Activated T-helper 1 cell treated with anti-CD3 and anti-CD28 coated beads, Interleukin-2, amount 50 U/mL, for 16 hours (primary cell): ENCODE results near the gene MYO16.

Experiments used
- DNase-seq, 2 donors: peaks; one replicate each; pipeline ENCODE4 v3.0.0-alpha.2; 2020; ENCODE audit warnings: low read depth in 1 of 2, low spot score in 1 of 2

Gene MYO16

DNA sequence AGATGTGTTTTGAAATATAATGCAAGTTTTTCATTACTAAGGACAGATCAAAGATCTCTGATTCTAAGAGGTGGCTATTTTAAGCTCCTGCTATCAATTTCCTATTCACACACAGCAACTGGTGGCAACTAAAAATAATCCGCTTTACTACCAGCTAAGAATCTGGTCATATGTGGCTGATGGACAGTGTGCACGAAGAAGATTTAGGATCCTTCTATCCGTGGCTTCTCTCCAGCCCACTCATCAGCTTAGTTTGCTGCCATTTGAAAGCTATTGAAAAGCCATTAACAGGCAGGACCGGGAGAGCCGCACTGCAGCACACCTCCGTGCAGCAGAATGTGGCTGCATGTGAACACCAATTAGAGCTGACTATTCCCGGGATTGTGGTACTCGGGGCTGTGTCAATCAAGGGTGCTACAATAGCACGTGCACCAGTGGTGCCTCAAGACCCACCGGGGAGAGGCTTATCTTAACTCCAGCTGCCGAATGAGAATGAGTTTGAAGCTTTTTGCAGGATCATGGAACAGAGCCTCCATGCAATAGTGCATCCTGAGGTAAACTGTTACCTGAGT is at the start of gene MYO16:
TSS of gene MYO16 (plus strand) at position 431 of the 572 bp plus-strand sequence. CDS start 234 bp downstream, outside the sequence.
- DNase-seq: no peak

DNA sequence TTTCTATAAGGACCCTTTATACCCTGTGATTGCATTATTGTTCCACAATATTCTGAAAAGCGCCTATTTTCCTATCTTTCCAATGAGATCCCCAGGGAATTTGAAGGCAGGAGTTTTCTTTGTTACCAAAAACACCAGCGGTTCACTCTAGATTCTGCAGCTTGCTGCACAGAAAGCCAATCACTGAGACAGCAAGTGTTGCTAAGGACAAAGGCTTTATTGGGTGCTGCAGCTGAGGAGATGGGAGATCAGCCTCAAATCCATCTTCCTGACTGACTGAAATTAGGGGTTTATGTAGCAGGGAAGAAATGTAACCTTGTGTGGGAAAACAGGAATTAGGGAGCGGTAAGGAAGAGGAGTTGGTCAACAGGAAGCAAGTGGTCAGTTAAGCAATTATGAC is 42.6 kb upstream of the MYO16 start:
- no peak for DNase-seq

DNA sequence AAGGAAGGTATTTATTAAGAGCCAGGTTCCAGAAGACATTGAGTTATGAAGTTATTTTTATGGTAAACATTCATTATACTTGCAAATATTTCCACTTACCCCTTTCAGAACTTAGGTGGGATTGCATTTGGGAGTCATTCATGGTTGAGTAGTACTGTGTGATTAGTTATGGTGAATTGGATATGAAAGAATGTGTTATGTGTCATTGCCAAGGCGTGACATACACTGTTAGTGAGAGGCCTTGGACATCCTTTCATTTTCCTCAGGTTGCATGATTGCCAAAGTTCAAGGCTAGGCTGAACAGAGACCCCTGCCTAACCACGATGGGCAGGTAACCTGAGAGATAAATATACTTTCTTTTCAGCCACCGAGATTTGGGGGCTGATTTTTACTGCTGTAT is 40.9 kb upstream of the MYO16 start:
- no peak for DNase-seq

DNA sequence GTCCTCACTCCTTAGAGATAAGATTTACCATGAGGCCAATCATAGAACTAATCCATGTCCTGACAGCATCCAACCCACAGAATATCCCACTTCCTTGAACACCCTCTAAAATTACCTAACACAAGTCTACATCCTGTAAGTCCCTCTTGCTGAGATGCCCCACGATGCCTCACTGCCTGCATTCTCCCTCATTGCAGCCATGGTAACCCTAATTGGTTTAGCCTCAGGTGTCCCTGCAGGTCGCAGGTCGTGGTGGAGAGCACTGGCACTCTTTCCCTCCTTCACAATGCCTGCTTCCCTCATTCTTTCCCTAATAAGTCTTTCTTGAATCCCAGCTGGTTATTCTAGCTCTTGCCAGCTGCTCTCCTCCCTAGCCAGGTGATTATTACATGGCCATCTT is 35.3 kb upstream of the MYO16 start:
- DNase-seq: no peak

DNA sequence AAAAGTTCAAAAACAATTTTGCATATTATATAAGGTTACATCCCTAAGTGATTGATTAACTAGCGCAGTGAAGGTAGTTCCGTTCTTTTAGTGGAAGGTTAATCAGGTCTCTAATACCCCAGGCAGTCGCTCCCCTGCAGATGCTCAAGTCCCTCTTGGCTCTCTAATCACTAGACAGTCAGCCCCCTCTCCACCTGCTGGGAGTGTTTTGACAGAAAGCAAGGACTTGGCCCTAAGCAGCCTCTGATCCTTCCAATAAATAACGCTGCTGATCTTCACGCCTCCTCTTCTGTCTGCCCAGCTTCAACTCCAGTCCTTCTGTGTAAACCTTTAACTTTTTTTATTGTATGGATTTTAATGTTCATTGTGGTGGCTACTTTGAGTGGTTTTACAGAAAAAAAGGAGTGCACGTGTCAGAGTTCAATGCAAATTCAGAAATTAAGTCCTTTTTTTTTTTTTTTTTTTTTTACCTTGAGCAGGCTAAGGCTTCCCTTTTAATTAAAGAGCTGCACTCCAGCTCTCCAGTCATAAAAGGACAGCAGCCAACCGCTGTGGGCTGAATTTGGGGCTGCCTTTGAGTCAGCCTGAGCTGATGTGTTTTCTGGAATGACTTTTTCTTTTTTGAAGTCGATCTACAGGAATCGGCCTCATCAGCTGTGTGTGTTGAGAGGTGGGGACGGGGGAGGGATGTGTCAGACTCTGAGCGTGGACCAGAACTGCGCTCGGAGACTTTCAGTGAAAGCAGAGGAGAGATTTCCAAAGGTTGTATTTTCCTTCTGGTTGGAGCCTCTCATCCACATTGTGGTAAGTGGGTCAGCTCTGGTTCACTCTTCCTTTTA is 33.8 kb upstream of the MYO16 start:
- no peak for DNase-seq

DNA sequence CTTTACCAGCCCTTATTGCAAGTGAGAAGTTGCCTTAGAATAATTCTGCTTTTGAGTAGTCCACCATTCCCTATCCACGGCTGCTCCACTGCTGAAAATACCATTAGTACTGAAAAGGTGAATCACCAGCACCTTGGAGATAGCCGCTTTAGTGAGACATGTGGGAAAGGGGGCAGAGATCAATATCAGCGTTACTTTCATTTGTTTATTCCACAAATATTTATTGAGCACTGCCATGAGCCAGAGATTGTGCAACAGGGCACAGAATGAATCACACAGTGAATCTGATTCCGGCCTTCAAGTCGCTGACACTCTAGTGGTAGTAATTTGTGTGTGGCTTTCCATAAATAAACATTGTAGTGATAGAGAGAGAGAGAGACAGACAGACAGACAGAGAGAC is 31.5 kb upstream of the MYO16 start:
- DNase-seq: no peak

DNA sequence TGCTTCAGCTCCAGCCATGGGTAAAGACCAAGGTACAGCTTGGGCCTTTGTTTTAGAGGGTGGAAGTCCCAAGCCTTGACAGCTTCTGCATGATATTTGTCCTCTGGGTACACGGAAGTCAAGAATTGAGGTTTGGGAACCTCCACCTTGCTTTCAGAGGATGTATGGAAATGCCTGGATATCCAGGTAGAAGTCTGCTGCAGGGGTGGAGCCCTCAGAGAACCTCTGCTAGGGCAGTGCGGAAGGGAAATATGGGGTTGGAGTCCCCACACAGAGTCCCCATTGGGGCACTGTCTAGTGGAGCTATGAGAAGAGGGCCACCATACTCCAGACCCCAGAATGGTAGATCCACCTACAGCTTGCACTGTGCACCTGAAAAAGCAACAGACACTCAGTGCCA is 23.0 kb upstream of the MYO16 start:
- DNase-seq: no peak

DNA sequence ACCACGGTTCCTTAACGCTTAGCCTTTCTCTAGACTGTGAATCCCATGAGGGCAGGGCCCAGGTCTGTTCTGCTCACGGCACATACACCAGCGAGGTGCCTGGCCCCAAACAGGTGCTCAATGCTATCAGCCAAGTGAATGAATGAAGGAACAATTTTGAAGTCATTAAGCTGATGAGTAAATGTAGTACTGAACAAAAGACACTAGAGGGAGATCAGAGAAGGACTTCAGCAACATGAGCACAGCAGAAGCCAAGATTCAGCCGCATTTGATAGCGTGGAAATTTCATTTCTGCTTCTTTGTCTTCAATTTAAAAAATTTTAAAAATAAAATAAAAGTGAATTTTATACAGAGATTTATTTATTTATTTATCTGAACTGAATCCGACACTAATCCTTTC is 20.1 kb upstream of the MYO16 start:
- no peak for DNase-seq

DNA sequence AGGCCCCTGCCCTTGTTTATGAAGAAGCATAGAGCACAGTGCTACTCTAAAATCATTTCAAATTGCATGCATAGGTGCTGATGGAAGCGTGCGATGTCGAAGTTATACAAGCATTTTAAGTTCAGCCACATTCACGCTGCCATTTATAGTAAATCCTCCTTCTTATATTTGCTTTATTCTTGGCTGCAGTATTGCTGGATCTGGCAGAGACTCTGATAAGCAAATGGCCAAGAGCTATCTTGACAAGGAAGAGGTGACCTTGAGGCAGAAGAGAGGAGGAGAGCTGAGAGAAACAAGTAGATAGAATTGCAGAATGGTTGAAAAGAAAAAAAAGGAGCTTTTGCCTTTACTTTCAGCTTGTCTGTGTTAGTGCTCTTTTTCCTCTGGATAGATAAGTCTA is 18.9 kb upstream of the MYO16 start:
- DNase-seq: no peak

DNA sequence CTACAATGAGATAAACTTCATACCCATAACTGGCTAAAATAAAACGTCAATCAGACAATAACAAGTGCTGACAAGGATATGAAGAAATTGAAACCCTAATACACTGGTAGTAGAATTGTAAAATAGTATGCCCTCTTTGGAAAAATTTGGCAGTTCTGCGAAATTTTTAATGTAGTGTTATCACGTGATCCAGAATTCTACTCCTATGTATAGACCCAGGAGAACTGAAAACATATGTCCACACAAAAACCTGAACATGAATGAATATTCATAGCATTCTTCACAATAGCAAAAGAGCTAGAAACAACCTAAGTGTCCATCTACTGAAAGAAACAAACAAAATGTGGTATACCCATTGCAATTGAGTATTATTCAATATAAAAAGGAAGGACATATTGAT is 14.2 kb upstream of the MYO16 start:
- no peak for DNase-seq

DNA sequence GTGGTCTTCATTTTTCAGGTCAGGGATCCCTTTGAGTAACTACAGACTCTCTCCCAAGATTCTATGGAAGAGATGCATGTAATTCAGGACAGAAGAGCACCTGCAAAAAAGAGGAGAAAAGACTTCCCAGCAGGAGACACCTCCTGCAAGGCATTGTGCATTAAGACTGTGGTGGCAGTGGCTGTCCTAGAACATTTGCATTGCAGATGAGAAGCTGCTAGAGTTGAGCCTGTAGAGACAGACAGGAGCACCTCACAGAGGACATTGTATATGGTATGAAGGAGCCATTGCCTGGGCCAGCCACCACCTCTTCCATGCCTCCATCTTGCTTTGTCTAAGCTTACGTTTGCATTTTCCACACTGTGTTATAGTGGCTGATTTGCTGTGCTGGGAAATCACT is 11.2 kb upstream of the MYO16 start:
- no peak for DNase-seq

DNA sequence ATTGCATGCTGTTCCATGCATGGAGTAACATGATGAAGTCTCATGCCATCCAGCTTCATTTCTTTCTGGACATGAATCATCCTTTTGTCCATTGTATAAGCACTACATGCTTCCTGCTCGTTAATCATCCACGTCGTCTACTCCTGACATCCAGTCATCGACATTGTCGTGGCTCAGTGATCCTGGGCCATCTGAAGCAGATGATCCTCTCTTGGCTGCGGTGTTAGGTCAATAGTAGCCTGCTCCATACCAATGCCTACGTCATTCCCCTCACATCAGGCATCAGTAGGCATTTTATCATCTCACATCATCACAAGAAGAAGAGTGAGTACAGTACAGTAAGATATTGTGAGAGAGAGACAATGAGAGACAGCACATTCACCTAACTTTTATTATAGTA is 7.9 kb upstream of the MYO16 start:
- no peak for DNase-seq

DNA sequence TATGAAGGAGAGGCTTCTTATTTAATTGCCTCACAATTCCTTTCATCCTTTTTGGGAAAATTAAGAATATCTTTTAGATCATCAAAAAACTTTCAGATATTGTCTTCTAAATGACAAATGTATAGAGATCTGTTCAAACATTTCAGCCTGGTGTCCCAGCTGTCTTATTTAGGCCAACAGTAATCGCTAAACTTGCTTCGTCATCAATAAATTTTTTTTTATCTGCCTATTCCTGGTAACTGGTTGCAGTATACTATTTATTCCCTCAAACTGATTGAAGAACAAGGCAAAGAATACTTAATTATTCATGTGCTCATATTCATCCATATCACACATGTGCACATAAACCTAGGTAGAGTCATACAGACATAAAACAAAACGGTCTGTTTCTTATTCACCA is 5.3 kb upstream of the MYO16 start:
- DNase-seq: no peak

DNA sequence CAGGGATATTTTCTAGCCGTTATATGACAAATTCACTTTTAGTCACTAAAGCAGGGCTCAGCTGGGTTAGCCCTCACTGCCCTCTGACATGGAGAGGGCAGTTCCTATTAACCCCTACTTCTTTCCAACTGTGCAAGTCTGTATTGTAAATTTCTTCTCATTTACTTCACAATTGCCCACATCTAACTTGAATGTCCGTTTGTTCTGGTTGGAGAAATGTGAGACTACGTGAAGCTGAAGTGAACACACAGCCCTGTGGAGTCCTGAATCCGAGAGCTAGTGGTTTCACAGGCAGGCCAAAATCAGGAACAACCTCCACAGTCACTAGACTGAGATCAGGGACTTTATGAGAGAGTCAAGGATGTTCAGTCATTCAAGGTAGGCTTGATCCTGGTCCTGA is 4.4 kb upstream of the MYO16 start:
- DNase-seq: no peak

DNA sequence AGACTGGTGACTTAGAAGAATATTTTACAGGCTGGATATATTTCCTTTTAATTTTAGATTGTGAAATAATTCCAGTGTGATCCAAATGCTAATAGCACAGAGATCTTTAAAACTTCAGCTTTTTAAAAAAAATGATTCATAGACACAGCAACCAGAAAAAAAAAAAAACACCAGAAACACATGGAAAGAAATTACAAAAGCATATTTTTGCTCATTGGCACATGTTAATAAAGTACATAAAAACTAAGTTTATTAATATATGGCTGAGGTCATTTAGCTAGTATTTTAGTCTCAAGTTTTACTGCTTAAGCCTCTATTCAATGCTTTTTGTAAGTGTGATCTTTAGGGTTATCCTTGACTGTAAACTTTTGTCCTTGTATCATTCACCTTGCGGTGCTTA is 577 bp downstream of the MYO16 start:
- no peak for DNase-seq

DNA sequence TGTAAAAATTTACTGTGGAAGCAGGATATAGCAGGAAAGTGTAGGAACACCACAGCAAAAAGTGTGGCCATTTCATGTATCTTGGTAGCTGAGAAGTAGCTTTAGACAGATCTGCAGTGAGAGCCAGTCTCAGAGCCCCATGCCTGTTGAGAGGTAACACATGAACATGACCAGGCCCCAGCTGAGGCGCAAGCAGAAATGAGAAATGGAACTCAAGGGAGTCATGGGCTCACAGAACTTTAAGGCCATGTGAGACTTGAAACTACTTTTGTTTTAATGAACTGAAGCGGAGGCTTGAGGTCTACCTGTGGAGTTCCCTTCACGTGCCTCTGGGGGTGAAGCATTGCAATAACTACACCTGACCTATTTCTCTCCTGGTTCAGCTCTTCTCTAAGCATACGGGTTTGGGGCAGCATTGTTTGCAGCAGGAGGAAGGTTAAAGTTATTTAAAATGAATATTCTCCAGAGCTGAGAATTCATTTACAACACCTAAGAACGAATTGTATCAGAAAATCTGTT is 3.3 kb downstream of the MYO16 start:
- DNase-seq: no peak

DNA sequence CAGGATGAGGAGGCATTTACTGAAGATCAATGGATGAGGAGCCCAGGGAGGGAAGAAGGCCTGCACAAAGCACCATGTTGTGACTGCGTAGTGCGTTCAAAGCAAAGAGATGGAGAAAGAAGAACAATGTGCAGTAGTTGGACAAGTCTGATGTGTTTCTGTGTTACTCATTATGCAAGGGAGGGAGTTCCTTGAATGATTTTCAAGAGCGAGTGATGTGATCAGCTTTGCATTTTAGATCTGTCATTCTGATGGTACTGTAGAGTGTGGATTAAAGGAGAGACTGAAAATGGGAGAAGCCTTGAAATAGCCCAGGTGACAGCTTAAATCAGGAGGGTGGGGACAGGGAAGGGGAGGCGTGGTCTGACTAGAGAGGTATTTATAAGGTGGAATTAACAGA is 9.5 kb downstream of the MYO16 start:
- DNase-seq: no peak

DNA sequence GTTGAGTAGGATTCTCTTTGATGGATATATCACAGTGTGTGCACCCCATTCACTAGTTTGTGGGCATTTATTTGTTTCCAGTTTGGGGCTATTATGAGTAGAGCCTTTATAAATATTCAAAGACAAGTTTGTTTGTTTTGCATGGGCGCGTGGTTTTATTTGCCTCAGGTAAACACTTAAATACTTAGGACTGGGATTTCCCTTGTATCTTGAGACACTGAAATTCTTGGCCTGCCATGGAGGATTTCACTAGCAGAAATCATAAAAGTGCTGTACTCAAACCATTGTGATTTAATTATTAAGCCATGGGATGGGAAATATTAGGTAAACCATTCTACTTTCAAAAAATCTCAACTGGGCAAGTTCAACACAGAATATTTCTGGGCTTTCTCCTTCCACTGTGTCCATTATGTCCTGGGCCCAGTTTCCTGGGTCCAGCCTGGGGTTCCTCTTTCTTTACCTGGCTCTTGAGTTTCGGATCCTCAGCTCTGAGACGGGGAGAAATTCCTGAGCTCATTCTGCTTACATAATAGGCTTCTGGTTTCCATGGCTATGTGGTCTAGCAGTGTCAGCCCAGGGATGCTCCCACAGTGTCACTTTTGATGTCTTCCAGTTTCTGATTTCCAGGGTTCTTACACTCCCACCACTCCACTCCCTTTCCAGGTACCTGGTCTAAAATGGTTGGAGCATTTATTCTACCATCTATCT is 14.4 kb downstream of the MYO16 start:
- DNase-seq: no peak

DNA sequence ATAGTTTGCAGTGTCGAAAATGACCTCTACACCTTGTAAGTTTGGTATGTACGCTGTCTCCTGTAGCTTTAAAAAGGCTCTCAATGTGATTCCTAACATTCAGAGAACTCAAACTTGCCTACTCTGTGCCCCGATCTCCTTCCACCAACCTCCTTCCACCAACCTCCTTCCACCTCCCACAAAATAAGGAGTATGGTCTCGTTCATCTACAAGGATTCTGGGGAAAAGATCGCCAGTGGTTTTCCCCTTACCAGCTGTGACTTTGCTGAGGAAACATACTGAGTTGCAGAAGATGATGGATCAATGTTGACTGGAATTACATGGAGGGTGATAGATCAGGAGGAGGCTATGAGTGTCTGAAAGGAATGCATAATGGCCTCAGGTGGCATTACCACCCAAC is 16.0 kb downstream of the MYO16 start:
- DNase-seq: no peak

DNA sequence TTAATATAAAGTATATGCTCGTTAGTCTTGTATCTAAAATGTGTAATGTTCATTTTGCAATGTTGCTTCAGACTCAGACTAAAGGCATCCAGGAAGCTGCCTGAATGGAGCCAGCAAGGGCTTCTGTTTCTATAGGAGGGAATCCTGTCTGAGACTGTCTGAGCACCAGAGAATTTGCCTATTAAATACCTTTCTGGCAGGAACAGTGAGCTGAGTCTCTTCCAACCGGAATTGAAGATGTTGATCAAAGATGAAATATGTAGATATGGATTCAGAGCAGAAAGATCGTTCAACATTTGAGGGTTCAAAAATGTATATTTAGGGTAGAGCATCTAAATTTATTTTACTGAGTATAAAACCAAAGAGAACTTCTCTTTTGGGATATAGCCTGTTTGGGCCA is 20.9 kb downstream of the MYO16 start:
- DNase-seq: no peak

DNA sequence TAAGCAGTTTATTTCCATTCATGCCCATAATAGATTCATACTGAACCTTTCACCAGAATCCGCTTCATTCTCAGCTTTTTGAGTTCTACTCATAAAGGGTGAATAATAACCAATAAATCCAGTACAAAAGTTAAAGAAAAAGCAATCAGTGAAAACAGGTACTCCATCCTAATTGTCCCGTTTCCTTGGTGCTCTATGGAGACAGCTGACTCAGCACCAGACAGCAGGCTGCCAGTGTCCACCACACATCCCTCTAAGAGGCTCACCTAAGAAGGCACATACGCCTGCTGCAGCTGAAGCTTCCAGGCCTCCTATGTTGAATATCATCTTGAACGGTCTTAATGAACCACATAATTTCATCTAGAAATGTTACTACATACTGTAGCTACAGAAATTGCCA is 27.3 kb downstream of the MYO16 start:
- no peak for DNase-seq

DNA sequence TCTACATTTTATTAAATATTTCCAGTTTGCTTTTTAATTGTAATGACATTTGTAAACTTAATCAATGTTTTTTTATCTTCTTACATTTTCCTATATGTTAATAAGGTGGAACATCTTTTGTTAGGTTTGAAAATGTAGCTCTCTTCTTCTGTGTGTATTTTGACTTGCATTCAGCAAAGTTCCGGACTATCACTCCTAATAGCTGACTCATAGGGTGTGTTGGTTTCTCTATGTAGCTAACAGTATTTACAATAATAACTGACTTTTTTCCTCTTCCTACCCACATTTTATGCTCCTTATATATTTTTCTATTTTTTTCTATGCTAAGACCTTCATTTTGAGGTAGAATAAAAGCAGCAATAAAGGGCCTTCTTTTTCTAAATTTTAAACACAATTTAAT is 28.1 kb downstream of the MYO16 start:
- no peak for DNase-seq
